ENCODE results near the gene CXorf65.

Gene CXorf65

GRCh38 chrX:71106427-71106826, at the start of gene CXorf65:
CXorf65 (minus strand) TSS chrX:71106740; CDS start chrX:71106556, 184 bp downstream.
- peak; percentile 31 for DNase-seq

GRCh38 chrX:71154641-71155040, 48.1 kb upstream of the CXorf65 start:
- no peak for DNase-seq

GRCh38 chrX:71154196-71154595, 47.7 kb upstream of the CXorf65 start:
- DNase-seq = no peak

GRCh38 chrX:71151366-71151765, 44.8 kb upstream of the CXorf65 start:
- DNase-seq = no peak

- no peak for DNase-seq
Observed at GRCh38 chrX:71148278-71148663, 41.7 kb upstream of the CXorf65 start.

GRCh38 chrX:71147496-71148277, 41.1 kb upstream of the CXorf65 start:
- no peak for DNase-seq

- DNase-seq = no peak
Observed at GRCh38 chrX:71144651-71145050, 38.1 kb upstream of the CXorf65 start, which contains the start of gene NLGN3. NLGN3 (plus strand) TSS chrX:71144841; CDS start chrX:71147750, 2,909 bp downstream.

GRCh38 chrX:71143508-71143907, 37.0 kb upstream of the CXorf65 start:
- no peak for DNase-seq

GRCh38 chrX:71140440-71140839, 33.9 kb upstream of the CXorf65 start:
- no peak for DNase-seq

- DNase-seq = no peak
Observed at GRCh38 chrX:71131510-71131909, 25.0 kb upstream of the CXorf65 start.

- peak; percentile 78 for DNase-seq
Observed at GRCh38 chrX:71128915-71129765, 22.6 kb upstream of the CXorf65 start.

- no peak for DNase-seq
Observed at GRCh38 chrX:71128166-71128833, 21.8 kb upstream of the CXorf65 start.

GRCh38 chrX:71118985-71119535, 12.5 kb upstream of the CXorf65 start:
- DNase-seq = no peak

- peak; percentile 83 for DNase-seq
Observed at GRCh38 chrX:71118032-71118984, 11.8 kb upstream of the CXorf65 start, which contains the start of gene MED12. MED12 (plus strand) TSS chrX:71118596; CDS start chrX:71118755, 159 bp downstream.

GRCh38 chrX:71117358-71117757, 10.8 kb upstream of the CXorf65 start:
- DNase-seq = no peak

- peak; percentile 26 for DNase-seq
Observed at GRCh38 chrX:71111921-71112431, 5.4 kb upstream of the CXorf65 start.

GRCh38 chrX:71111141-71111843, 4.8 kb upstream of the CXorf65 start, which contains the start of gene IL2RG:
IL2RG (minus strand) TSS chrX:71111577; CDS start chrX:71111539, 38 bp downstream.
- peak; percentile 91 for DNase-seq

- DNase-seq = no peak
Observed at GRCh38 chrX:71109051-71109450, 2.5 kb upstream of the CXorf65 start.

GRCh38 chrX:71107762-71108360, 1.3 kb upstream of the CXorf65 start:
- DNase-seq = peak; percentile 44

- no peak for DNase-seq
Observed at GRCh38 chrX:71107245-71107644, 705 bp upstream of the CXorf65 start.

Data from CD4-positive, alpha-beta T cell treated with Interleukin-15 for 1 hour (primary cell).